Stimulated activated CD8-positive, alpha-beta memory T cell treated with anti-CD3 and anti-CD28 coated beads, Interleukin-15, amount 100 ng/mL, for 4 hours (primary cell): ENCODE data around the gene CMTM8.

Experiments
- DNase-seq, 2 donors: peaks; one replicate each; pipeline ENCODE4 v3.0.0-alpha.2; 2020; ENCODE audit warnings: low read depth in 2 of 2

The CMTM8 gene

GRCh38 chr3:32405711-32406323, 167.3 kb downstream of the CMTM8 start:
- DNase-seq = no peak

GRCh38 chr3:32406486-32407408, 168.3 kb downstream of the CMTM8 start:
- no peak for DNase-seq

- DNase-seq = no peak
Measured at GRCh38 chr3:32410367-32411246, 172.1 kb downstream of the CMTM8 start.

DNA sequence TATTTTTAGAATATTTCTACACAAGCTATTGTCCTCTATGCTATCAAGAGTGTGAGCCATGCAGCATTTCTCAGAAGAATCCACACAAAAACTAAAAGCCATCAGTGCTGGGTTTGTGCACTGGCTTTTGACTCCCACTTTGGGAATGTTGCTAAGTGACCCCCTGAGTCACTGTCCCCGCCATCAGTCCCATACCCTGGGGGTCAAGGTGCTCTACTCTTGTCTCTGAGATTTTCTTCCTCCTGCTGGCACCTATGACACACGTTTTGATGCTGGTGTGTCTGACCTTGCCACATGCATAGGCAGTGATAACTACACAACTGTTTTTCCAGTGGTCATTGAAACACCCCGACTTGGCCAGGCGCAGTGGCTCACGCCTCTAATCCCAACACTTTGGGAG, 173.0 kb downstream of the CMTM8 start:
- no peak for DNase-seq

- DNase-seq = no peak
Measured at GRCh38 chr3:32412887-32413286, 174.4 kb downstream of the CMTM8 start.

- no peak for DNase-seq
Measured at GRCh38 chr3:32413845-32414521, 175.5 kb downstream of the CMTM8 start.

- no peak for DNase-seq
Measured at GRCh38 chr3:32414522-32415202, 176.2 kb downstream of the CMTM8 start.

DNA sequence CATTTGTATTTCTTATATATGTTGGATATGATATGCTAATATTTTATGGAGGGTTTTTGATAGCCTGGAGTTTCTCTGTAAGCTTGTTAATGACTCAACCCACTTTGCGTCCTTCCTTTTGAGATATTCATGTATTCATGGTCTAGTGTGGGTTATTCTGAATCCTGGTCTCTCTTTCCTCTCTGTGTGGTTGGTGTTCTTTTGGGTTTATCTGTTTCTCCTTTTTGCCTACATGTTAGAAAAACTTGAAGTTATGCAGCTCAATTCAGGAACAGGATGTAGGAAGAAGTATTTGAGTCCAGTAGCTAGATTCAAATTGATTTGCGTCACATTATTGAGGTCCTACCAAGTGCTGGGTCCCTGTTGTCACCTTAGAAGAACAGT, 181.3 kb downstream of the CMTM8 start:
- DNase-seq = no peak
